GM18951 (cell line): Measurements from ENCODE around the gene PTPRC.

Experiments
- POLR2A ChIP-seq: IDR thresholded peaks from 4 replicates; pipeline ENCODE4 v1.6.1; 2011; ENCODE audit warnings: mild to moderate bottlenecking; ENCODE audit not compliant: insufficient read length, insufficient read depth; ENCODE audit errors: extremely low read depth
- in situ Hi-C: fragments of 300-500 bp; cut with MboI; formaldehyde crosslinking; loops from one replicate; pipeline ENCODE4 v1.12.0; 2022; ENCODE audit warnings: low sequenced_read_pairs, mixed read lengths, inconsistent platforms; ENCODE audit not compliant: unreplicated experiment

PTPRC gene

GRCh38 chr1:198687429-198687828 lies 48.6 kb downstream of the PTPRC start:
- in situ Hi-C loops = loop anchor here (25.0 kb wide), 2 partner anchors 175 to 525 kb away; partner anchors contain the start of gene NEK7
- TF ChIP-seq POLR2A = no peak

- TF ChIP-seq POLR2A = no peak
- in situ Hi-C loops = loop anchor here (25.0 kb wide), 2 partner anchors 179 to 529 kb away; partner anchors contain the start of gene NEK7
Measured at GRCh38 chr1:198691063-198691462, 52.2 kb downstream of the PTPRC start.

- in situ Hi-C loops = loop anchor here (25.0 kb wide), 2 partner anchors 181 to 531 kb away; partner anchors contain the start of gene NEK7
Measured at GRCh38 chr1:198693321-198693720, 54.5 kb downstream of the PTPRC start.

DNA sequence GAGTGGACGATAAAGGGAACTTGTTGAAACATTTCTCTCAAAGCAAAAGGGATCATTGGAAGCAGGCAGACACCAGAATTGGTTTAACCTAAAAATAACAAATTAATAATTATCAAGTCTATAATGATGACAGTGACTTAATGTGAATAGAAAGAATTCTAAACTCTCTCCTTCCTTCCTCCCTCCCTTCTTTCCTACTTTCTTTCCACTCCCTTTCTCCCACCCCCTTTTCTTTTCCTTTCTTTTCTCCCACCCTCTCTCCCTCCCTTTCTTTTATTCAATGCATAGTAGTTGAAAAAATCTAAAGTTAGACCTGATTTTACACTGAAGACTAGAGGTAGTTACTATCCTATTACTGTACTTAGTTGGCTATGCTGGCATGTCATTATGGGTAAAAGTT lies 55.7 kb downstream of the PTPRC start:
- in situ Hi-C loops = loop anchor here (25.0 kb wide), 2 partner anchors 182 to 532 kb away; partner anchors contain the start of gene NEK7
- no peak for TF ChIP-seq POLR2A

More at GRCh38 chr1:198693321-198693720, 54.5 kb downstream of the PTPRC start:
- no peak for TF ChIP-seq POLR2A

GRCh38 chr1:198696211-198696610 lies 57.4 kb downstream of the PTPRC start:
- in situ Hi-C loops = loop anchor here (25.0 kb wide), 2 partner anchors 184 to 534 kb away; partner anchors contain the start of gene NEK7
- TF ChIP-seq POLR2A = no peak

DNA sequence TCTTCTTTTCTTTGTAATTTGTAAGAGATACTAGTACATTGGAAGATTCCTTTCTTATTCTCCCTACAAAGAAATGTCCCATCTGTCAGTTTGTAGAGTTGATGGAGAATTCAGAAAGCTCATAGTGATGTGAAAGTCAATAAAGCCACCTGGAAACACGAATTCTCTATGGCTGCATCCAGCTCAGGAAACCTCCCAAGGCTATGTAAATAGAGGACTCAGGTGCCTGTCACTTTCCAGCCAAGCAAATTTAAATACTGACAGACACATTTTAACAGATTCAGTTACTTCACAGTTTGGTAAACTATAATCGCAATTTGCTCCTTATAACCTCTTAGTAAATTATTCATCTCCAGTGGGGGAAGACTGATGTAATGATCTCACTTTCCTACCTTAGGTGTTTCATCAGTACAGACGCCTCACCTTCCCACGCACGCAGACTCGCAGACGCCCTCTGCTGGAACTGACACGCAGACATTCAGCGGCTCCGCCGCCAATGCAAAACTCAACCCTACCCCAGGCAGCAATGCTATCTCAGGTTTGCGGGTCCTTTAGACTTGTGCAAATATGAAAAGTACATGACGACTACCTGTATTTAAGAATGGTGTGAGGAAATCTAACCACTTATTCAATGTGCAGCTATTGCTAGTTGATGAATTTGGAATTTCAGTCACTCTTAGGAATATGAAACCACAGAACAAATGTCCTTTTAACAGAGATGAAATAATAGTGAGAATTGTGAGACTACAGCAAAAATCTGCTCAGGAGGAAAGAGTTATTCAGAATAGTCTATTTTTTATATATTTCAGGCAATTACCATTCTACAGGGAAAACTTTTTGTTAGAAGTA lies 60.6 kb downstream of the PTPRC start:
- no peak for TF ChIP-seq POLR2A
- in situ Hi-C loops = loop anchor here (25.0 kb wide), 2 partner anchors 187 to 537 kb away; partner anchors contain the start of gene NEK7

- no peak for TF ChIP-seq POLR2A
- in situ Hi-C loops = no loop called here
Measured at GRCh38 chr1:198700016-198700392, 61.2 kb downstream of the PTPRC start.

DNA sequence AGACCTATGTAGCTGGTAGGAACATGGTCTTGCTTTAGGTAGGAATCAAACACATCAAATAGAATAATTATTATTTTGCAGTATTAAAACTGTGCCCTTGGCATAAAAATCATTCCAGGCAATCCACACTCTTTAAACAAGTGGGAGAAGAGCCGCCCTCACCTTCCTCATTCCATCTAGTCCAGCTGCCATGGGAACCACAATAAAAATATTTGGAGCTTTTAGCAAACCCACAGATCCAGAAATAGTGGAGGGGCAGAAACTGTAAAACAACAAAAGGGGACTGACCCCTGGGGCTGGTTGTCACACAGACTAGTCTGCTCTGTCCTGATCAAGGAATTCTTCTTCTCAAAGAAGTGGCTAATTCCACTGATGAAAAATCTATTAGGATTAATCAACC lies 61.6 kb downstream of the PTPRC start:
- no peak for TF ChIP-seq POLR2A
- in situ Hi-C loops = no loop called here

DNA sequence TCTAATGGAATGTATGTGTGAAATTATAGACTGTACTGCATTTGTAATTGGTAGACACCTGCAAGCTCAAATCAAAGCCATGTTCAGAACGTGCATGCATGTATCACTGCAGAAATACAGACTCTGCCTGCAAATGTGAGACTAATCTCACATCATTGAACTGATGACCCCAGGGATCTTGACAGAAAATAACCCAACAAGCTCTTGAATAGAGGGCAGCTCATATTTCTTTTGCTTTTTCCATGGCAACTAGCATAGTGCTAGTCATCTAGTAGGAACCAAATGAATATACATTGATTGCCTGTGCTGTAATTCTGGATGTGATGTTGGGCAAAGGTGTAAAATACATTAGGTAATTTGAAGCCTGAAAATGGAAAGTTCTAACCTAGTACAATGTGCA lies 62.4 kb downstream of the PTPRC start:
- in situ Hi-C loops = no loop called here
- TF ChIP-seq POLR2A = no peak

DNA sequence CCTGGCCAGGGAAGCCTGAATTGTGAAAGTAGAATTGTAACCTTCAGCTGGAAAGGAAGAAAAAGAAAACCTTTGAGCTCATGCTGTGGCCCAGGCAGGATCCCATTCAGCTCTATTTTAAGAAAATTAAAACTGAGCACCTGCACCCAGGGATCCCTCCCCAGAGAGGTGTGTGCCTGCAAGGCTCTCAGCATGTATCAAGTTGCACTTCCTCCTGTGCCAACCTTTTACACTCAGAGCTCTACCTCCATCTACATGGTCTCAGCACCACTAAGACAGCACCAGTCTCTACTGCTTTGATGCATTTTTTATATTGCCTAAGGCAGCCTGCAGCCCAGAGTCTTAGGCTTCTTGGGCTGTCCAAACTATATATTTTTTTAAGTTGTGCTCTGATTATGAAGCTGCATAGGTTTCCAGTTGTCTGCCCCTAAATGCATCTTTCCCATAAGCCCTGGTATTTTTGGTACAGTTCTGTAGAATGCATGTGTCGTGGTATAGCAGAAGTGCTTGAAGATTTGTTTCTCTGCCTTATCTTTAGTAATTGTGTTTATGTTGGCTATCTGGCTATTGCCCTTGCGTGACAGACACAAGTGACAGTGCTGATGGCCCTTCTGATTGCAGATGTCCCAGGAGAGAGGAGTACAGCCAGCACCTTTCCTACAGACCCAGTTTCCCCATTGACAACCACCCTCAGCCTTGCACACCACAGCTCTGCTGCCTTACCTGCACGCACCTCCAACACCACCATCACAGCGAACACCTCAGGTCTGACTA lies 63.1 kb downstream of the PTPRC start:
- in situ Hi-C loops = no loop called here
- TF ChIP-seq POLR2A = no peak

DNA sequence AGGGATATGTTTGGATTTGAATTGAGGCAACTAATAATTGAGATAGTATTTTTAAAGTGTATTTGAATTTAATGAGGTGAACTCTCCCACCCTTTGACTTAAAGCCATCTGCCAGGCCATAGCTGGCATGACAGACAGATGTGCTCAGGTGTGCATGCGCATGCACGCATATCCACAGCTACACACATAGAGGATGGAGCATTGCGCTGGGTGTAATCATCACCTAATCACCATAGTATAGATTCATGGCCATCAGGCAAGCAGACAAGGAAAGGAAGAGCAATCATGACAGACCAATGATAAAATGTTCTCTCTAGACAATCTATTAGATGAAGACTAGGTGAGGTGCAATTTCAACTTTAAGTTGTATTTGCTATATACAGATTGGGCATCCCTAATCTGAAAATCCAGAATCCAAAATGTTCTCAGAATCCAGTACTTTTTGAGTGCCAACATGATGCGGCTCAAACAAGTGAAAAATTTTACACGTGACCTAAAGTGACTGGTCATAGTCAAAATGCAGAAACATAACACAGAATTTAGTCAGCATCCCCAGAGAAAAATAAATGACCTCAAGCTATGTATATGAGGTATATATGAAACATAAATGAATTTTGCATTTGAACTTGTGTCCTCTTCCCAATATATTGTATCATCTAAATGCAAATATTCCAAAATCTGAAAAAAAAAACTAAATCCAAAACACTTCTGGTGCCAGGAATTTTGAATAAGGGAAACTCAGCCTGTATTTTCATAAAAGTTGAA lies 70.1 kb downstream of the PTPRC start:
- in situ Hi-C loops = no loop called here
- no peak for TF ChIP-seq POLR2A

DNA sequence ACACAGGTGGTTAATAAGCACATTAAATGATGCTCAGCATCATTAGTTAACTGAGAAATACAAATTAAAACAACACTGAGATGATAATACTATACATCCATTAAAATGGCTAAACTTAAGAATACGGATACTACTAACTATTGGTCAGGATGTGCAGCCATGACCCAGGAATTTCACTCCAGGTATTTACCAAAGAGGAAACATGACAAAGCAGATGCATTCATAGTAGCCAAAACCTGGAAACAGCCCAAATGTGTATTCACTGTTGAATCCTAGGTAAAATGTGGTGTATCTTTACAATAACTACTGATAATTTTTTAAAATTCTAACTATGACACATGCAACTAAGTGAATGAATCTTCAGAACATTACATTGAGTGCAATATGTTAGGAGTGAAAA lies 73.0 kb downstream of the PTPRC start:
- no peak for TF ChIP-seq POLR2A
- in situ Hi-C loops = no loop called here

- TF ChIP-seq POLR2A = no peak
- in situ Hi-C loops = no loop called here
Measured at GRCh38 chr1:198713081-198713480, 74.2 kb downstream of the PTPRC start.
